HCT116 (cell line): ENCODE results near the gene ATP5PD. TPM values are rescaled to one million over a fixed set of nuclear protein-coding genes. Genes with fewer than 3 reads are reported as not detected.

Experiments
- ATAC-seq: fragments of 200-7000 bp; cut with Tn5 transposase; 2 replicates; pipeline ENCODE4 v1.9.1; 2020; ENCODE audit warnings: mild to moderate bottlenecking, moderate library complexity
- BruUV-seq: library from RNA; stranded (reverse); fragments of 400-500 nt; replicated peaks from 2 replicates; lab custom pipeline; 2021; lab: Mats Ljungman, UMichigan
- CTCF ChIA-PET: fragments of 300-600 bp; sonication (Branson Sonifier 250); formaldehyde crosslinking; loops from one replicate; lab custom pipeline; 2021; ENCODE audit warnings: antibody characterized with exemption; lab: Charles Lee
- POLR2A ChIA-PET: fragments of 300-600, 350-600 bp; sonication (Branson Sonifier 250); formaldehyde crosslinking; loops from one replicate; lab custom pipeline; 2021; ENCODE audit warnings: antibody characterized with exemption; lab: Charles Lee
- RAD21 ChIA-PET, 2 experiments: fragments of 300-600 bp; sonication (Branson Sonifier 250); formaldehyde crosslinking; loops; one replicate each; lab custom pipeline; 2023; ENCODE audit warnings: low total read pairs in 2 of 2; ENCODE audit not compliant: uncharacterized antibody in 2 of 2, unreplicated experiment in 2 of 2, low non-redundant PET in 1 of 2; lab: Charles Lee
- DNase-seq: peaks from one replicate; pipeline ENCODE4 v3.0.0-alpha.2; 2010; ENCODE audit warnings: low read depth, low spot score
- H2AFZ ChIP-seq: fragments of 200-600 bp; shearing (Covaris generic), sonication (generic); 2 replicates; pipeline ENCODE4 v1.6.1; 2017; ENCODE audit warnings: low read depth, mixed run types, mixed read lengths, antibody characterized with exemption, low read length; ENCODE audit not compliant: poor library complexity, severe bottlenecking
- H3K27ac ChIP-seq: 2 replicates; pipeline ENCODE4 v1.5.1; 2012; ENCODE audit warnings: low read depth, low read length
- H3K27me3 ChIP-seq: fragments of 200-600 bp; sonication (generic); 2 replicates; pipeline ENCODE4 v1.6.1; 2016; ENCODE audit warnings: mixed run types, low read length, mixed read lengths; ENCODE audit not compliant: insufficient read depth
- H3K36me3 ChIP-seq, 2 experiments: fragments of 200-500 bp in 1 of 2; fragments of 200-600 bp in 1 of 2; sonication (Bioruptor generic) in 1 of 2; sonication (generic) in 1 of 2; 2 replicates each; pipeline versions ENCODE4 v1.5.1 to v1.6.1; 2014 to 2016; ENCODE audit warnings: low read length in 2 of 2, inconsistent platforms in 1 of 2, mixed read lengths in 1 of 2, mixed run types in 1 of 2; ENCODE audit not compliant: insufficient read depth in 2 of 2, control insufficient read depth in 1 of 2
- H3K4me1 ChIP-seq, 2 experiments: fragments of 200-600 bp in 1 of 2; sonication (generic) in 1 of 2; 2 replicates each; pipeline versions ENCODE4 v1.5.1 to v1.6.1; 2012 to 2017; ENCODE audit warnings: low read length in 2 of 2, inconsistent platforms in 1 of 2, mild to moderate bottlenecking in 1 of 2, mixed read lengths in 1 of 2, mixed run types in 1 of 2, moderate library complexity in 1 of 2; ENCODE audit not compliant: insufficient read depth in 2 of 2, control insufficient read depth in 1 of 2
- H3K4me2 ChIP-seq: fragments of 200-600 bp; sonication (generic); 2 replicates; pipeline ENCODE4 v1.6.1; 2017; ENCODE audit warnings: mixed run types, low read length, mixed read lengths
- H3K4me3 ChIP-seq, 2 experiments: fragments of 200-600 bp in 1 of 2; sonication (generic) in 1 of 2; replicated peaks in 1 of 2; 2 replicates each; pipeline ENCODE4 v1.5.1; 2011 to 2016; ENCODE audit warnings: low read length in 2 of 2, control low read depth in 1 of 2, low read depth in 1 of 2, mild to moderate bottlenecking in 1 of 2, mixed read lengths in 1 of 2, mixed run types in 1 of 2
- H3K79me2 ChIP-seq: fragments of 200-600 bp; sonication (generic); 2 replicates; pipeline ENCODE4 v1.6.1; 2017; ENCODE audit warnings: mild to moderate bottlenecking, mixed run types, low read length, moderate library complexity, mixed read lengths; ENCODE audit not compliant: insufficient read depth
- H3K9ac ChIP-seq: fragments of 200-600 bp; sonication (generic); 2 replicates; pipeline ENCODE4 v1.6.1; 2016; ENCODE audit warnings: low read length, mixed read lengths
- H3K9me2 ChIP-seq: fragments of 200-600 bp; sonication (generic), shearing (Covaris generic); 2 replicates; pipeline ENCODE4 v1.6.1; 2017; ENCODE audit warnings: mixed run types, mild to moderate bottlenecking, moderate library complexity; ENCODE audit not compliant: insufficient read depth
- H3K9me3 ChIP-seq, 2 experiments: fragments of 200-500 bp in 1 of 2; fragments of 200-600 bp in 1 of 2; sonication (Bioruptor generic) in 1 of 2; sonication (generic) in 1 of 2; 2 replicates each; pipeline ENCODE4 v1.6.1; 2014 to 2017; ENCODE audit warnings: low read length in 2 of 2, mixed read lengths in 2 of 2, inconsistent platforms in 1 of 2, low read depth in 1 of 2, mild to moderate bottlenecking in 1 of 2, mixed run types in 1 of 2, moderate library complexity in 1 of 2; ENCODE audit not compliant: control insufficient read depth in 1 of 2, insufficient read depth in 1 of 2
- H4K20me1 ChIP-seq: fragments of 200-600 bp; sonication (generic), shearing (Covaris generic); 2 replicates; pipeline ENCODE4 v1.6.1; 2017; ENCODE audit warnings: mixed run types, mild to moderate bottlenecking, moderate library complexity; ENCODE audit not compliant: insufficient read depth
- CEBPB ChIP-seq: IDR thresholded peaks from 2 replicates; pipeline ENCODE4 v1.6.1; 2012; ENCODE audit warnings: low read depth
- CTCF ChIP-seq, 3 experiments: fragments of 200-600 bp in 1 of 3; sonication (generic) in 1 of 3; IDR thresholded peaks in 2 of 3; conservative IDR thresholded peaks in 1 of 3; 2 replicates each; pipeline ENCODE4 v1.5.1; 2012 to 2017; ENCODE audit warnings: low read depth in 2 of 3, low read length in 2 of 3, antibody characterized with exemption in 1 of 3, borderline replicate concordance in 1 of 3, control low read depth in 1 of 3, mild to moderate bottlenecking in 1 of 3, mixed read lengths in 1 of 3, mixed run types in 1 of 3, moderate library complexity in 1 of 3; ENCODE audit not compliant: insufficient read depth in 1 of 3
- ELF1 ChIP-seq: IDR thresholded peaks from 2 replicates; pipeline ENCODE4 v1.6.1; 2012; ENCODE audit warnings: low read depth, borderline replicate concordance
- EZH2 ChIP-seq: fragments of 200-600 bp; sonication (generic); IDR thresholded peaks from 2 replicates; pipeline ENCODE4 v1.6.1; 2017; ENCODE audit warnings: antibody characterized with exemption, mixed run types
- FOSL1 ChIP-seq: IDR thresholded peaks from 2 replicates; pipeline ENCODE4 v1.6.1; 2012; ENCODE audit warnings: low read depth
- JUND ChIP-seq: IDR thresholded peaks from 2 replicates; pipeline ENCODE4 v1.6.1; 2012
- MAX ChIP-seq: IDR thresholded peaks from 2 replicates; pipeline ENCODE4 v1.6.1; 2012
- POLR2A ChIP-seq: IDR thresholded peaks from 2 replicates; pipeline ENCODE4 v1.7.0; 2011; ENCODE audit warnings: borderline replicate concordance; ENCODE audit not compliant: insufficient read depth, insufficient read length; ENCODE audit errors: extremely low read depth
- POLR2AphosphoS5 ChIP-seq: IDR thresholded peaks from 2 replicates; pipeline ENCODE4 v1.6.1; 2011; ENCODE audit warnings: mild to moderate bottlenecking, low read depth, low read length, moderate library complexity
- RAD21 ChIP-seq: IDR thresholded peaks from 2 replicates; pipeline ENCODE4 v1.6.1; 2012; ENCODE audit warnings: low read depth, mild to moderate bottlenecking
- SIN3A ChIP-seq: IDR thresholded peaks from 2 replicates; pipeline ENCODE4 v1.6.1; 2012; ENCODE audit warnings: low read depth
- SRF ChIP-seq: IDR thresholded peaks from 2 replicates; pipeline ENCODE4 v1.6.1; 2012; ENCODE audit warnings: low read depth
- TCF7L2 ChIP-seq: IDR thresholded peaks from 2 replicates; pipeline ENCODE4 v1.7.0; 2011; ENCODE audit warnings: borderline replicate concordance, inconsistent platforms; ENCODE audit not compliant: insufficient read depth, insufficient read length; ENCODE audit errors: extremely low read depth
- YY1 ChIP-seq: IDR thresholded peaks from 2 replicates; pipeline ENCODE4 v1.6.1; 2011; ENCODE audit warnings: low read length, low read depth, moderate library complexity, mild to moderate bottlenecking; ENCODE audit not compliant: insufficient replicate concordance; ENCODE audit errors: extremely low read depth
- ZBTB33 ChIP-seq: IDR thresholded peaks from 2 replicates; pipeline ENCODE4 v1.6.1; 2011; ENCODE audit warnings: mild to moderate bottlenecking, low read length, moderate library complexity; ENCODE audit not compliant: insufficient replicate concordance; ENCODE audit errors: extremely low read depth
- ZFX ChIP-seq: fragments of 450-650 bp; IDR thresholded peaks from 2 replicates; pipeline ENCODE4 v1.6.1; 2017
- ZNF274 ChIP-seq: fragments of 200-500 bp; sonication (Bioruptor generic); IDR thresholded peaks from 2 replicates; pipeline ENCODE4 v1.6.1; 2014; ENCODE audit warnings: mild to moderate bottlenecking, low read depth, low read length, inconsistent platforms
- intact Hi-C: fragments of 100-400 bp; cut with micrococcal nuclease; formaldehyde crosslinking; loops from 2 replicates; pipeline ENCODE4 v1.10.0; 2022
- total RNA-seq: library from RNA; stranded (reverse); gene quantifications from one replicate; pipeline ENCODE4 v1.2.1, GENCODE V29; 2021; ENCODE audit not compliant: unreplicated experiment

Gene ATP5PD
- total RNA-seq, 1 experiment from 2014 or later: 407 TPM

- Histone ChIP-seq H3K4me2 (no peak overlapping the region), H3K27ac (no peak overlapping the region), H3K27me3 (no peaks in the 10 kb centered on the region), H4K20me1 (no peaks in the 10 kb centered on the region), H3K36me3 (peaks cover 4 to 19% of the 10 kb centered on the region in 2 experiments; a peak in 2 of 4 replicates), H3K9ac (no peak overlapping the region), H3K4me1 (peaks cover 0 to 3% of the 10 kb centered on the region in 2 experiments; a peak in 1 of 4 replicates), H3K9me2 (no peaks in the 10 kb centered on the region), H2AFZ (no peak overlapping the region), H3K79me2 (no peaks in the 10 kb centered on the region), H3K9me3 (no peaks in the 10 kb centered on the region)
- ChIA-PET CTCF (interaction anchor here (4.0 kb wide), 1 partner anchor 44 kb away, joined by 32 read pairs; no protein-coding TSS in a partner anchor), POLR2A (interaction anchor here (0.6 kb wide), 1 partner anchor 599 kb away, joined by 3 read pairs; no protein-coding TSS in a partner anchor), RAD21 (no interaction called here)
- intact Hi-C loops: no loop called here
- no peak for ATAC-seq
- no peak for DNase-seq
- TSS peak; percentile 41 for BruUV-seq
- TF ChIP-seq ZBTB33 (no peak), MAX (no peak), SIN3A (no peak), POLR2A (no peak)
- TF ChIP-seq, all 23 proteins: peak for 0
- H3K4me3 ChIP-seq: no peak overlapping the region
These were observed 41.5 kb downstream of the ATP5PD start for GRCh38 chr17:75005291-75005690.

GRCh38 chr17:75004371-75004770, 42.4 kb downstream of the ATP5PD start:
- H3K79me2 ChIP-seq: no peaks in the 10 kb centered on the region
- H3K27ac ChIP-seq: no peak overlapping the region
- H3K9me3 ChIP-seq: no peaks in the 10 kb centered on the region
- no peak overlapping the region for H3K4me3 ChIP-seq
- intact Hi-C loops: no loop called here
- peaks cover 4 to 19% of the 10 kb centered on the region in 2 experiments; a peak in 2 of 4 replicates for H3K36me3 ChIP-seq
- no peaks in the 10 kb centered on the region for H4K20me1 ChIP-seq
- H3K27me3 ChIP-seq: no peaks in the 10 kb centered on the region
- POLR2A ChIA-PET: no interaction called here
- no peak for DNase-seq
- ATAC-seq: no peak
- H3K4me2 ChIP-seq: no peak overlapping the region
- RAD21 ChIA-PET: no interaction called here
- no peak overlapping the region for H2AFZ ChIP-seq
- CTCF ChIA-PET: interaction anchor here (4.0 kb wide), 1 partner anchor 43 kb away, joined by 32 read pairs; no protein-coding TSS in a partner anchor
- TF ChIP-seq ELF1 (no peak), CTCF (IDR thresholded peaks at IDR 0.05 in 2 of 3, conservative IDR thresholded peaks at IDR 0.05 in 1 of 3; ENCODE audit: borderline replicate concordance in 1 of 3, insufficient read depth in 1 of 3, low read depth in 2 of 3, low read length in 2 of 3) (no peak), EZH2 (no peak), YY1 (no peak), RAD21 (no peak), ZNF274 (no peak), JUND (no peak), SIN3A (no peak), POLR2A (no peak), POLR2AphosphoS5 (no peak), TCF7L2 (no peak), FOSL1 (no peak), CEBPB (no peak), ZFX (no peak), SRF (no peak)
- H3K9me2 ChIP-seq: no peaks in the 10 kb centered on the region
- BruUV-seq: no TSS peak
- peaks cover 0 to 3% of the 10 kb centered on the region in 2 experiments; a peak in 1 of 4 replicates for H3K4me1 ChIP-seq
- H3K9ac ChIP-seq: no peak overlapping the region
